NCI-H187 treated with DMSO at 0.1 percent for 48 hours (cell line): ENCODE results near the gene TNS3.

Experiments used
- DNase-seq: peaks from one replicate; lab custom pipeline; 2025; lab: John Stamatoyannopoulos, UW

The TNS3 gene

DNA sequence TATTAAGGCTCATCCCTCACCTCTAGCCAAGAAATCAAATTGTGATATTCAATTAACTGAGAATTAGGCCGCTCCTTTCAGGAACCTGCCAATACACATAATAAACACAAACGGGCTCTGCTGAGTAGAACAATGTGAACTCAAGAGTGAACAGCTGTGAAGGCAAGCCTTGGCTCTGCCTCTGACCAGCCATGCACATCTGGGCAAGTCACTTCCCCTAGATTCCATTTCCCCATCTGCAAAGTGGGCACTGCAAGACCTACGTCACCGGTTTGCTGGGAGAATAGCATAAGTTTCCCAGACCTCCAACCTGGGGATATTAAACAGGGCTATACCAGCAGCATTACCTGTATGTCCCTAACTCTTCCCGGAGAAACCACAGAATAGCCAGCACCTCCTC is 355.2 kb downstream of the TNS3 start:
- no peak for DNase-seq

DNA sequence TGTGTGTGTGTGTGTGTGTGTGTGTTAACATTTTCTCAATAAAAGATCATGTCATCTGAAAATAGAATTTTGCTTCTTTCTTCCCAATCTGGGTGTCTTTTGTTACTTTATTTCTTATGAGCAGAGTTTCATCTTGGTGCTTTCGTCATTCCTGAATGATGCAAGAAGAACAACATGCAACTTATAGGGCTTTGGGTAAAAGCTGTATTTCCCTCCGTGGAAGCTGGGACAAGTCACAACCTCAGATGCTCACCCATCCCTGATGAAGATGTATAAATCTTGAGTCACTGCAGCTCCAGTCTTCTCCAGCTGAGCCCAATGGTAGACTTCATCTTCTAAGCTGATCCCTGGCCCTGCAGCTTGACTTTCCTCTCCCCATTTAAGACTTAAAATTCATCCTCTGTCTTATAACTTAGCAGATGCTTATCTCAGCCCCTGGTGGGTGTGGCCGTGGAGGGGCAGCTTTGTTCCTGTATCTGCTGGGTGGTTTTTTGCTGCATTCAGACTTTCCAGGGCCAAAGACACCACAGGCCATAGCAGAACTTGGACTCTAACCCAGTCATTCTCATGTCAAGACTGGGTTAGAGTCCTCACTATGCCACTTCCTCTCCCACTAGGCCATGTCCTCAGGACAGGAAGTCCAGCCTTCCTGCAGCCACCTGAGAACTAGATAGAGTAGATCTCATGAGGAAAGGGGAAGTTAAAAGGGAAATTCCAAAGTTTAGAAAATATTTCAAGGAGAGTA is 356.4 kb downstream of the TNS3 start:
- no peak for DNase-seq
